Epithelial cell of alveolus of lung (primary cell): ENCODE results near the gene DLL1. TPM values are rescaled to one million over a fixed set of nuclear protein-coding genes. Genes with fewer than 3 reads are reported as not detected.

Source experiments
- total RNA-seq: library from RNA; depleted of rRNA; stranded (reverse); fragments of >200 nt; gene quantifications from 2 replicates; pipeline ENCODE4 v1.2.1, GENCODE V29; 2015

The DLL1 gene, protein sequence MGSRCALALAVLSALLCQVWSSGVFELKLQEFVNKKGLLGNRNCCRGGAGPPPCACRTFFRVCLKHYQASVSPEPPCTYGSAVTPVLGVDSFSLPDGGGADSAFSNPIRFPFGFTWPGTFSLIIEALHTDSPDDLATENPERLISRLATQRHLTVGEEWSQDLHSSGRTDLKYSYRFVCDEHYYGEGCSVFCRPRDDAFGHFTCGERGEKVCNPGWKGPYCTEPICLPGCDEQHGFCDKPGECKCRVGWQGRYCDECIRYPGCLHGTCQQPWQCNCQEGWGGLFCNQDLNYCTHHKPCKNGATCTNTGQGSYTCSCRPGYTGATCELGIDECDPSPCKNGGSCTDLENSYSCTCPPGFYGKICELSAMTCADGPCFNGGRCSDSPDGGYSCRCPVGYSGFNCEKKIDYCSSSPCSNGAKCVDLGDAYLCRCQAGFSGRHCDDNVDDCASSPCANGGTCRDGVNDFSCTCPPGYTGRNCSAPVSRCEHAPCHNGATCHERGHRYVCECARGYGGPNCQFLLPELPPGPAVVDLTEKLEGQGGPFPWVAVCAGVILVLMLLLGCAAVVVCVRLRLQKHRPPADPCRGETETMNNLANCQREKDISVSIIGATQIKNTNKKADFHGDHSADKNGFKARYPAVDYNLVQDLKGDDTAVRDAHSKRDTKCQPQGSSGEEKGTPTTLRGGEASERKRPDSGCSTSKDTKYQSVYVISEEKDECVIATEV
- total RNA-seq: 0.65 and 5.9 TPM in 2 replicates

DNA sequence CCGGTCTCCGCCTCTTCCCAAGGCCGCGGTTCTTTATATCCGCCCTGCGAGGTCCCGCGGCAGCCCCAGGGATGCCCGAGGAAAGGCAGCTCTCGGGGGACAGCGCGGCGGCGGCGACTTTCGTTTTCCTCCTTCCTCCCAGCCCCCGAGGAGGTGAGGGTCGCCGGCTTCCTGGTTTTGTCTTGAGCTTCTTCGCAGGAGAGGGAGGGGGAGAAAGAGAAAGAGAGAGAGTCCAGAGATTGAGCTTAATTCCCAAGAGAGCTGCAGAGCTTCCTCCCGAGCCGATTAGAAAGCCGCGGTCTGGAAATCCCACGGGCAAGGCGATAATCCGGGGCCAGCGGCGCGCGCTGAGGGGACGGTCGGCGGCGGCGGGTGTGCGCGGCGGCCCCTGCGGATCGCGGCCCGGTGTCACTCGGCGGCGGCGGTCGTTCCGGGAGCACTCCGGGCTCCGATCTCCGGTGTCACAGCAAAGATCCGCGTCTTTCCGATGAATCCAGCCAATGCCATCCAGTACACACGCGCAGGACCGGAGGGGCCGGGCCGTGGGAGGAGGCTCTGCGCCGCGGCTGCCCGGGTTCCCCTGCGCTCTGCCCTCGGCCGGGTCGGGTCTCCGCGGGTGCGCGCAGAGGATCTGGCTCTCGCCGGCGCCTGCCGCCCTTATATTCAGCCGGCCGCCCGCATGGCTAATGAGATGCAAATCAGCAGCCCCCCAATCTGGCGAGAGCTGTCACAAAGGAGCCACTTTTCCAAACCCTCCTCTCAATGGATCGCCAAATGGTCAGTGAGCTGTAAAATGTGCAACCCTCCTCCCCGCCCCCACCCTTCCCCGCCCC is at the start of gene DLL1:
TSS of gene DLL1 (minus strand) at position 783 of the 833 bp plus-strand sequence. CDS start 939 bp downstream, outside the sequence.

DNA sequence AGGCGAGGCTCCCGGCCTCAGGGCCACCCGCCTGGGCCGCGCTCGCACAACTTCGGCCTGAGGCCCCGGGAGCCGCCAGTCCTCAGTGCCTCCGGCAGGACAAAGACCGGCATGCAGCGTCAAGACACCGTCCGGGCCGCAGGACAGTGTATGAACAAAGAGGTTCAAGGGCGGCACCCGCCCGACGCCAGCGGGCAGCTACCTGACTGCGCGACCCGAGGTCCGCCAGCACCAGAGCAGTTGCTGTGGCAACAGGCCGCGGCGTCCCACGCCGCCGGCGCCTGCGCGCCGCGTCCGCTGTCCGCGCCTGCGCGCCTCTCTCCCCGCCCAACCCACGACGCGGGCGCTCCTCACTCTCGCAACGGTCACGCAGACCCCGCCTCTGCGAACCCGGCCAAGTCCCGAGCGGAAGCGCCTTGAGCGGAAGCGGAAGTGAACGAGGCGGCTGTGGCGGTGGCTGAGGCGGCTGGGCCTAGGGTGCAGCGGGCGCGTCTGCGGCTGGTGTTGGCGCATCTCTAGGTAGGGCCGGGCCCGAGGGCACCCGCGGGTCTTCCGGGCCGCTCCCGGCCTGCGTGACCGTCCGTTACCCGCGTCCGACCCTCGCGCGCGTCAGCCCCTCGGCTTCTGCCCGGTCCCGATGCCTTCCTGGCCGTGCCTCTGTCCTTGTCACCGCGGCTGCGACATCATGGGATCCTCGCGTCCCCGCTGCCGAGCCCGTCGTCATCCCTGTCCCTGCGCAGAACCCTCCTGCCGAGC is 15.6 kb upstream of the DLL1 start, which contains the start of gene FAM120B:
TSS of gene FAM120B (plus strand) at position 435 of the 756 bp plus-strand sequence. CDS start 10,633 bp downstream, outside the sequence.

Other genes with a start within 250 kb of the DLL1 start
- 12.8 and 17.6 TPM in 2 replicates for gene FAM120B, start 15.7 kb upstream of the DLL1 start, total RNA-seq